ENCODE data around the gene COG2. TPM values are rescaled to one million over a fixed set of nuclear protein-coding genes. Genes with fewer than 3 reads are reported as not detected.
"Not testable (repeated sequence)": the region's sequence is repeated elsewhere in the genome, so short reads cannot be mapped to it uniquely, and the experiment has no call there.

The COG2 gene
- total RNA-seq, 1 experiment from 2014 or later, result 40.9 TPM

DNA sequence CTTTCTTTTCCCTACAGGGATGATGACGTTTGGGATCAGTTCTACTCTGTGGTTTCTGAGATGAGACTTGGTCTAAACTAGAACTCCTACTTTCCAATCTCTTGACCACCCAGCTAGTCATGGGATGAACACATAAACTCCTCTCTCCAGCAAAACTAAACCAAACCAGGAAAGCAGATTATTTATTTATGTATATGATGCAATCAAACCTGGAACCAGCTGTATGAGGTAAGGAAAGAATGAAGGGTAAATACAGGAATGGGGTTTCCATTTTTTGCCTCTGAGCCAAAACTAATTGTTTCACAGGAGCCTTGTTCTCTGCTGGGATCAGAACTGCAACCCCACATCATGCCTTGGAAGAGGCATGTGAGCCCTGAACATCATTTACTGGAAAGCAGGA, 75.0 kb downstream of the COG2 start:
- H3K9me2 ChIP-seq (replicated peaks; ENCODE audit: insufficient read depth, low read length), result no peaks in the 10 kb centered on the region
- no peaks in the 10 kb centered on the region; the same call in 1 of the 2 replicates for H3K9me3 ChIP-seq (ENCODE audit: low read length)
- no peak overlapping the region for H2AFZ ChIP-seq (ENCODE audit: low read length)
- H3K4me2 ChIP-seq (ENCODE audit: low read depth, low read length, poor library complexity, severe bottlenecking), result no peak overlapping the region
- no peaks in the 10 kb centered on the region for H3K4me1 ChIP-seq (ENCODE audit: low read length)
- H3K27me3 ChIP-seq (ENCODE audit: low read length), result no peaks in the 10 kb centered on the region
- no peak overlapping the region for H3K27ac ChIP-seq (ENCODE audit: low read length)
- no peaks in the 10 kb centered on the region for H3K79me2 ChIP-seq (ENCODE audit: low read length)
- no peak for DNase-seq
- no peak overlapping the region for H3K4me3 ChIP-seq (ENCODE audit: low read length)
- H3K36me3 ChIP-seq (ENCODE audit: insufficient read depth, low read length), result no peaks in the 10 kb centered on the region
- H3K9ac ChIP-seq (ENCODE audit: low read length), result no peak overlapping the region
- no peaks in the 10 kb centered on the region for H4K20me1 ChIP-seq (ENCODE audit: insufficient read depth, low read depth, low read length)

- H3K4me2 ChIP-seq (ENCODE audit: low read depth, low read length, poor library complexity, severe bottlenecking); H3K9ac ChIP-seq (ENCODE audit: low read length); H3K9me3 ChIP-seq (ENCODE audit: low read length); H2AFZ ChIP-seq (ENCODE audit: low read length); H3K4me3 ChIP-seq (ENCODE audit: low read length); H3K27ac ChIP-seq (ENCODE audit: low read length); H4K20me1 ChIP-seq (ENCODE audit: insufficient read depth, low read depth, low read length); H3K9me2 ChIP-seq (replicated peaks; ENCODE audit: insufficient read depth, low read length); H3K79me2 ChIP-seq (ENCODE audit: low read length); H3K36me3 ChIP-seq (ENCODE audit: insufficient read depth, low read length); H3K27me3 ChIP-seq (ENCODE audit: low read length); H3K4me1 ChIP-seq (ENCODE audit: low read length); DNase-seq: not testable (repeated sequence)
These were observed 79.7 kb downstream of the COG2 start for GRCh38 chr1:230721849-230722522.

GRCh38 chr1:230725256-230726012, 83.2 kb downstream of the COG2 start:
- no peak overlapping the region for H3K4me3 ChIP-seq (ENCODE audit: low read length)
- H4K20me1 ChIP-seq (ENCODE audit: insufficient read depth, low read depth, low read length), result no peaks in the 10 kb centered on the region
- H3K36me3 ChIP-seq (ENCODE audit: insufficient read depth, low read length), result no peaks in the 10 kb centered on the region
- H3K9me2 ChIP-seq (replicated peaks; ENCODE audit: insufficient read depth, low read length), result no peaks in the 10 kb centered on the region
- no peak overlapping the region for H3K9ac ChIP-seq (ENCODE audit: low read length)
- no peak overlapping the region for H3K27ac ChIP-seq (ENCODE audit: low read length)
- H3K79me2 ChIP-seq (ENCODE audit: low read length), result no peaks in the 10 kb centered on the region
- no peaks in the 10 kb centered on the region for H3K4me1 ChIP-seq (ENCODE audit: low read length)
- no peak overlapping the region for H3K4me2 ChIP-seq (ENCODE audit: low read depth, low read length, poor library complexity, severe bottlenecking)
- no peak for DNase-seq
- no peak overlapping the region for H2AFZ ChIP-seq (ENCODE audit: low read length)
- H3K27me3 ChIP-seq (ENCODE audit: low read length), result no peaks in the 10 kb centered on the region
- no peaks in the 10 kb centered on the region; the same call in 1 of the 2 replicates for H3K9me3 ChIP-seq (ENCODE audit: low read length)

DNA sequence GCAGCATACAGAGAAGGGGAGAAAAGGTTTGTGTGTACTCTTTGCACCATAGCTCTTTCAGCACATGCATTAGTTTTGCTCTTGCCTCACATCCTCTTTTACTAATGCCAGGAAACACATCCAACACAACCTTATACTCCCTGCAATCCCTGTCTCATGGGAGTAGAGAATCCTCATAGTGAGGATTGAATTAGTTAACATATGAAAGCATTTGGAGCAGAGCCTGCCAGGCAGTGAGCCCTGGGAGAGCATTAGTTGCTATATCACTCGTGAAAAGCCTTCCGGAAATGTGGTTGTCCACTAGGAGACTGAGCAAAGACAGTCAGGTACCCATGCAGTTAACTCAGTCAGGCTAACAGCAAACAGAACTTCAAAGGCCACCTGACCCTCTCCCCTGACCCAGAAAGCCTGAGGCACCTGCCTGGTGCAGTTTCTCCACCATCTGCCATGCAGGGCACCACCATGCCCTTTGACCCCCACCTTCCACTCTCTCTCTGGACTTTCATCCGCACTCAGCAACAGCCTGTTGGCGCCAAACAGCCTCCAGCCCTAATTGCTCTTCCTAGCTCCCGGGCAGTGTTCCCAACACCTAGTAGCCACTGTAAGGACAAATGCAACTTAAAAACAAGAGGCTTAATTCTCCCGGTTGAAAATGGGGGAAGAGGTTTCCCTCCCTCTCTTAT, 86.6 kb downstream of the COG2 start:
- no peaks in the 10 kb centered on the region for H3K9me2 ChIP-seq (replicated peaks; ENCODE audit: insufficient read depth, low read length)
- no peaks in the 10 kb centered on the region for H3K36me3 ChIP-seq (ENCODE audit: insufficient read depth, low read length)
- H3K9ac ChIP-seq (ENCODE audit: low read length), result no peak overlapping the region
- H3K9me3 ChIP-seq (ENCODE audit: low read length), result no peaks in the 10 kb centered on the region
- H3K4me3 ChIP-seq (ENCODE audit: low read length), result no peak overlapping the region
- no peaks in the 10 kb centered on the region for H3K27me3 ChIP-seq (ENCODE audit: low read length)
- no peaks in the 10 kb centered on the region for H3K4me1 ChIP-seq (ENCODE audit: low read length)
- H3K27ac ChIP-seq (ENCODE audit: low read length), result no peak overlapping the region
- H3K79me2 ChIP-seq (ENCODE audit: low read length), result no peaks in the 10 kb centered on the region
- H3K4me2 ChIP-seq (ENCODE audit: low read depth, low read length, poor library complexity, severe bottlenecking), result no peak overlapping the region
- H4K20me1 ChIP-seq (ENCODE audit: insufficient read depth, low read depth, low read length), result no peaks in the 10 kb centered on the region
- no peak for DNase-seq
- no peak overlapping the region for H2AFZ ChIP-seq (ENCODE audit: low read length)

- no peaks in the 10 kb centered on the region for H3K9me2 ChIP-seq (replicated peaks; ENCODE audit: insufficient read depth, low read length)
- H3K79me2 ChIP-seq (ENCODE audit: low read length), result no peaks in the 10 kb centered on the region
- no peaks in the 10 kb centered on the region for H3K36me3 ChIP-seq (ENCODE audit: insufficient read depth, low read length)
- no peaks in the 10 kb centered on the region for H3K4me1 ChIP-seq (ENCODE audit: low read length)
- no peak overlapping the region for H3K27ac ChIP-seq (ENCODE audit: low read length)
- H4K20me1 ChIP-seq (ENCODE audit: insufficient read depth, low read depth, low read length), result no peaks in the 10 kb centered on the region
- DNase-seq, result no peak
- H3K27me3 ChIP-seq (ENCODE audit: low read length), result no peaks in the 10 kb centered on the region
- no peak overlapping the region for H3K4me3 ChIP-seq (ENCODE audit: low read length)
- no peaks in the 10 kb centered on the region for H3K9me3 ChIP-seq (ENCODE audit: low read length)
- no peak overlapping the region for H2AFZ ChIP-seq (ENCODE audit: low read length)
- no peak overlapping the region for H3K9ac ChIP-seq (ENCODE audit: low read length)
- H3K4me2 ChIP-seq (ENCODE audit: low read depth, low read length, poor library complexity, severe bottlenecking), result no peak overlapping the region
These were observed 88.7 kb downstream of the COG2 start for GRCh38 chr1:230730977-230731376.

- Histone ChIP-seq H3K9me3 (ENCODE audit: low read length) (no peaks in the 10 kb centered on the region), H3K79me2 (ENCODE audit: low read length) (no peaks in the 10 kb centered on the region), H2AFZ (ENCODE audit: low read length) (no peak overlapping the region), H3K4me2 (ENCODE audit: low read depth, low read length, poor library complexity, severe bottlenecking) (no peak overlapping the region), H3K9ac (ENCODE audit: low read length) (no peak overlapping the region), H3K27me3 (ENCODE audit: low read length) (no peaks in the 10 kb centered on the region), H3K4me1 (ENCODE audit: low read length) (no peaks in the 10 kb centered on the region), H3K27ac (ENCODE audit: low read length) (no peak overlapping the region), H4K20me1 (ENCODE audit: insufficient read depth, low read depth, low read length) (no peaks in the 10 kb centered on the region), H3K36me3 (ENCODE audit: insufficient read depth, low read length) (no peaks in the 10 kb centered on the region), H3K4me3 (ENCODE audit: low read length) (no peak overlapping the region), H3K9me2 (replicated peaks; ENCODE audit: insufficient read depth, low read length) (no peaks in the 10 kb centered on the region)
- no peak for DNase-seq
These were observed 93.2 kb downstream of the COG2 start for GRCh38 chr1:230735447-230735846.

DNA sequence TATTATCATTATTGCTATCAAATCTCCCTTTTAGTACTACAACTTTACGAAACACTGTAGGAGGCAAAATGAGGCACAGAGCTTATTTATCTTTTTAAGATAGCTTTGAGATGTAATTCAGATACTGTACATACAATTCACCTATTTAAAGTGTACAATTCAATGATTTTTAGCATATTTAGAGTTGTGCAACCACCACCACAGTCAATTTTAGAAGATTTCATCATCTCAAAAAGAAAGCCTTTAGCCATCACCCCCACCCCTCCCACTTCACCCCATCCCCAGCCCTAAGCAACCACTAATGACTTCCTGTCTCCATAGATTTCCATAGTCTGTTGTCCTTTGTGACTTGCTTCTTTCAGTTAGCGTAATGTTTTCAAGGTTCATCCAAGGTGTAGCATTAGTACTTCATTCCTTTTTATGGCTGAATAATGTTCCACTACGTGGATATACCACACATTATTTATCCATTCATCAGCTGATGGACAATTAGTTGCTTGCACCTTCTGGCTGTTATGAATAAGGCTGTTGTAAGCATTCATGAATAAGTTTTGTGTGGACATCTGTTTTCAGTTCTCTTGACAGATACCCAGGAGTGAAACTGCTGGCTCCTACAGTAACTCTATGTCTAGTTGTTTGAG, 95.5 kb downstream of the COG2 start:
- H3K36me3 ChIP-seq (ENCODE audit: insufficient read depth, low read length), result no peaks in the 10 kb centered on the region
- no peak for DNase-seq
- no peak overlapping the region for H3K27ac ChIP-seq (ENCODE audit: low read length)
- no peaks in the 10 kb centered on the region for H3K9me2 ChIP-seq (replicated peaks; ENCODE audit: insufficient read depth, low read length)
- no peaks in the 10 kb centered on the region for H3K79me2 ChIP-seq (ENCODE audit: low read length)
- no peaks in the 10 kb centered on the region for H3K27me3 ChIP-seq (ENCODE audit: low read length)
- H4K20me1 ChIP-seq (ENCODE audit: insufficient read depth, low read depth, low read length), result no peaks in the 10 kb centered on the region
- no peak overlapping the region for H3K4me3 ChIP-seq (ENCODE audit: low read length)
- no peaks in the 10 kb centered on the region for H3K9me3 ChIP-seq (ENCODE audit: low read length)
- H3K9ac ChIP-seq (ENCODE audit: low read length), result no peak overlapping the region
- no peak overlapping the region for H3K4me2 ChIP-seq (ENCODE audit: low read depth, low read length, poor library complexity, severe bottlenecking)
- H3K4me1 ChIP-seq (ENCODE audit: low read length), result no peaks in the 10 kb centered on the region
- no peak overlapping the region for H2AFZ ChIP-seq (ENCODE audit: low read length)

Measured in Karpas-422 (cell line).